ENCODE data around the gene P4HB.

Gene P4HB

GRCh38 chr17:81821603-81822311 lies 38.6 kb downstream of the P4HB start (continued):
- TF ChIP-seq SP2 (tag by site-specific recombination; IDR thresholded peaks at IDR 0.05), result peak; percentile 60
- peak; percentile 34; the same call in 1 of the 2 replicates for TF ChIP-seq ZNF184 (tag by site-specific recombination; IDR thresholded peaks at IDR 0.05)
- TF ChIP-seq ZSCAN30 (tag by site-specific recombination; IDR thresholded peaks at IDR 0.05), result peak; percentile 32; the same call in 1 of the 2 replicates
- TF ChIP-seq SP7 (tag by site-specific recombination; IDR thresholded peaks at IDR 0.05), result 0 out of 2 replicates have a peak, but pooled peaks have one; percentile 35
- no peak for TF ChIP-seq TSHZ1 (tag by site-specific recombination; IDR thresholded peaks at IDR 0.05; ENCODE audit: borderline replicate concordance)
- no peak for TF ChIP-seq ZNF521 (tag by site-specific recombination; IDR thresholded peaks at IDR 0.05)
- 0 out of 2 replicates have a peak, but pooled peaks have one; percentile 17 for TF ChIP-seq ZNF24 (tag by site-specific recombination; IDR thresholded peaks at IDR 0.05)
- TF ChIP-seq ZNF335 (tag by site-specific recombination; conservative IDR thresholded peaks at IDR 0.05), result peak; percentile 34; the same call in 1 of the 2 replicates
- TF ChIP-seq ZNF768 (tag by site-specific recombination; IDR thresholded peaks at IDR 0.05), result peak; percentile 95; the same call in 1 of the 2 replicates
- TF ChIP-seq PRDM10 (tag by site-specific recombination; IDR thresholded peaks at IDR 0.05), result peak; percentile 69
- TF ChIP-seq ZNF239 (tag by site-specific recombination; IDR thresholded peaks at IDR 0.05), result no peak
- no peak for TF ChIP-seq ZNF18 (tag by site-specific recombination; IDR thresholded peaks at IDR 0.05)
- TF ChIP-seq ZNF423 (tag by site-specific recombination; IDR thresholded peaks at IDR 0.05), result peak; percentile 94
- TF ChIP-seq ZNF10 (tag by site-specific recombination; IDR thresholded peaks at IDR 0.05), result 0 out of 2 replicates have a peak, but pooled peaks have one; percentile 24
- TF ChIP-seq ZNF121 (tag by site-specific recombination; IDR thresholded peaks at IDR 0.05), result no peak
- TF ChIP-seq AEBP2 (tag by site-specific recombination; IDR thresholded peaks at IDR 0.05; ENCODE audit: borderline replicate concordance), result no peak
- TF ChIP-seq TRIM28 (IDR thresholded peaks at IDR 0.05; ENCODE audit: borderline replicate concordance, low read length), result no peak
- peak; percentile 63; the same call in 1 of the 2 replicates for TF ChIP-seq PATZ1 (tag by site-specific recombination; IDR thresholded peaks at IDR 0.05)
- TF ChIP-seq ZNF211 (tag by site-specific recombination; IDR thresholded peaks at IDR 0.05; ENCODE audit: low read depth), result no peak
- no peak for TF ChIP-seq ZNF555 (tag by site-specific recombination; conservative IDR thresholded peaks at IDR 0.05)
- peak; percentile 98 for TF ChIP-seq ZNF600 (tag by site-specific recombination; IDR thresholded peaks at IDR 0.05)
- peak; percentile 22; the same call in 1 of the 2 replicates for TF ChIP-seq ZNF629 (tag by site-specific recombination; IDR thresholded peaks at IDR 0.05)
- no peak for TF ChIP-seq ZNF544 (tag by site-specific recombination; IDR thresholded peaks at IDR 0.05)
- TF ChIP-seq ZNF837 (tag by site-specific recombination; IDR thresholded peaks at IDR 0.05), result no peak
- 0 out of 2 replicates have a peak, but pooled peaks have one; percentile 67 for TF ChIP-seq ZNF2 (tag by site-specific recombination; IDR thresholded peaks at IDR 0.05)
- no peak for TF ChIP-seq ZNF596 (tag by site-specific recombination; IDR thresholded peaks at IDR 0.05)
- no peak for TF ChIP-seq ZNF585B (tag by site-specific recombination; IDR thresholded peaks at IDR 0.05)
- peak; percentile 98 for TF ChIP-seq ZNF341 (tag by site-specific recombination; IDR thresholded peaks at IDR 0.05; ENCODE audit: low read depth)

All from HEK293 (cell line).